Epithelial cell of proximal tubule (primary cell): Measurements from ENCODE around the gene FAM89B. TPM values are rescaled to one million over a fixed set of nuclear protein-coding genes. Genes with fewer than 3 reads are reported as not detected.

Source experiments
- DNase-seq: peaks from one replicate; pipeline ENCODE4 v3.0.0-alpha.2; 2011; ENCODE audit warnings: low read depth
- H3K4me3 ChIP-seq: 2 replicates; pipeline ENCODE4 v1.5.1; 2011; ENCODE audit warnings: low read depth, mild to moderate bottlenecking, low read length
- CTCF ChIP-seq: conservative IDR thresholded peaks from 2 replicates; pipeline ENCODE4 v1.5.1; 2012; ENCODE audit warnings: low read depth, mild to moderate bottlenecking, low read length
- total RNA-seq: library from RNA; depleted of rRNA; stranded (reverse); fragments of >200 nt; gene quantifications from 2 replicates; pipeline ENCODE4 v1.2.3, GENCODE V29; 2015

The FAM89B gene
- total RNA-seq, 1 donor from 2014 or later: 67.1 TPM

DNA sequence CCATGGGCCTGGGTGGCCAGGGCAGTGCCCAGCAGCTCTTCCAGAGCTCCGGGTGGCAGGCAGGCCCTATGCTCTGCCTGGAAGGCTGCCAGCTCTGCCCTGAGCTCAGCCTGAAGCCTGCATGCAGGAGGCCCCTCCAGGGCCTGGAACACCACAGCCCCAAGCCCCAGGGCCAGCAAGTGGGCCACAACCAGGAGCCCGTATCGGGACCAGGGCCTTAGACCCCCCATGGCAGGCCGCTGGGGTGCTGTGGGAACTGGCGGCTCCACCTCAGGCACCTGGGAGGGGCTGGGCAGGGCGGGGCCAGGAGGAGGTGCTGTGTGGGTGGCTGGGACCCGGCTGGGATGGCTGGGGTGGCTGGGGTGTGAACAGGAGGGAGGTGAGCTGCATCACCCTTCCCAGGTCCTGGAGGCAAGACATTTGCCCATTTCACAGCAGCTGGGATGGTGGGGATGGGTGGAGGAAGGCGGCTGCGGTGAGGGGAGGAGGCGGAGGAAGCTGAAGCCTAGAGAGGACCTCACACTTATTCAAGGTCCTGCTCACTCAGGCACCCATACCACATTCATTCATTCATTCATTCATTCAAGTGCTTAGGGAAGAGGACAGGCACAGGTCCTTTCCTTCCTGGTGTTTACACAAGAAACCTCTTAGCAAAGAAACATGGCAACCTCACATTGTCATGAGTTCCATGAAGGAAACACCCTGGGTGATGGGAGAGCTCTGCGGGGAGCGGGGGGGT lies 23.4 kb downstream of the FAM89B start, which contains the start of gene KCNK7:
KCNK7 (minus strand) TSS at position 258 of the 739 bp plus-strand sequence; CDS start at position 230, 28 bp downstream.
- DNase-seq: no peak
- no peak within 1 kb of the TSS for H3K4me3 ChIP-seq
- no peak for TF ChIP-seq CTCF

DNA sequence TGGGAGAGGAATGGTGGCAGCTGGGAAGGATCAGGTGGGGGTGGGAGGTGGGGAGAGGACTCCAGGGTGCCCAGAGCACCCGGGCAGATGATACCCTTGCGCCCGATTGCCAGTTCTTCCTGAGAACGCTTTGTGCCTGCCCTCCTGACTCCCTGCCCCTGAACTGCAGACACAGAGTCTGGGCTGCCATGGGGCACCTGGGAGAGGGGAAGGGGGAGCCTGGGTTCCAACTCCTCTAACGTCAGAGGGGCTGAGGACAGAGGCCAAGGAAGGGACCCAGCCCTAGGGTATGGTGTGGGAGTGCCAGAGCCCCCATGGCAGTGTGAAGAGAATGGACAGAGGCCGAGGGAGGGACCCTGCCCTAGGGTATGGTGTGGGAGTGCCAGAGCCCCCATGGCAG lies 24.2 kb downstream of the FAM89B start:
- no peak for TF ChIP-seq CTCF
- DNase-seq: no peak
- no peak overlapping the region for H3K4me3 ChIP-seq

DNA sequence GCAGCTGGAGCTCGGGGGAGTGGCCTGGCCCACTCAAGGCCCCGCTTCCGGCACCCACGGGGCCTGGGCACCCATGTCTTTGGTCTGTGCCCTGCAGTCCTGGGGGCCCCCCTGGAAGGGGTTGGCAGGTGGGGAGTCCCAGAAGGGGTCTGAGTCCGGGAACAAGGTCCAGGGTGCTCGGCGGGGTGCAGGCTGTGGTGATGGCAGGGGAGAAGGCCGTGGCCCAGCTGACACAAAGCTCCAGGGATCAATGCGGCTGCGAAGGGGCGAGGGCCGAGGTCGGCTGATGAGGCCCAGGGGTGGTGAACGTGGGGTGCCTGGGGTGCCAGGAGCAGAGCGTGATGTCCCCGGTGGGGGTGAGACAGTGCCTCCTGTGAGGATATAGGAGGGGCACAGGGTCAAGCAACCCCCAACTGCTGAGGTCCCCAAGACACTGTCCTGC lies 25.9 kb downstream of the FAM89B start:
- DNase-seq: no peak
- TF ChIP-seq CTCF: no peak
- H3K4me3 ChIP-seq: no peak overlapping the region

- TF ChIP-seq CTCF: no peak
- DNase-seq: no peak
- no peak overlapping the region for H3K4me3 ChIP-seq
These were observed 27.0 kb downstream of the FAM89B start for GRCh38 chr11:65599216-65599954.

DNA sequence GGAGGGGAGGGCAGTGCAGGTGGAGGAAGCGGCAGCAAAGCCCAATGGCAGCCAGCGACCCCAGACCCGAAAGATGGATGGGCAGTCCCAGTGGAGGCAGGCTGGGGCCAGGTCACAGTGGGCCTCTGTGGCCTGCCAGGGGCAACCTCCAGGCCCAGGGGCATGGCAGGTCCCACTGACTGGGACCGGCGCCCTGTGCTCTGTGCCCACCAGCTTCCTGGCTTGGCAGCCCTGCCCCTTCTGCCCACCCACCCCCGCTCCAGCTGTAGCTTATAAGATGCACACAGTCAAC lies 27.6 kb downstream of the FAM89B start:
- DNase-seq: no peak
- H3K4me3 ChIP-seq: no peak overlapping the region
- no peak for TF ChIP-seq CTCF

DNA sequence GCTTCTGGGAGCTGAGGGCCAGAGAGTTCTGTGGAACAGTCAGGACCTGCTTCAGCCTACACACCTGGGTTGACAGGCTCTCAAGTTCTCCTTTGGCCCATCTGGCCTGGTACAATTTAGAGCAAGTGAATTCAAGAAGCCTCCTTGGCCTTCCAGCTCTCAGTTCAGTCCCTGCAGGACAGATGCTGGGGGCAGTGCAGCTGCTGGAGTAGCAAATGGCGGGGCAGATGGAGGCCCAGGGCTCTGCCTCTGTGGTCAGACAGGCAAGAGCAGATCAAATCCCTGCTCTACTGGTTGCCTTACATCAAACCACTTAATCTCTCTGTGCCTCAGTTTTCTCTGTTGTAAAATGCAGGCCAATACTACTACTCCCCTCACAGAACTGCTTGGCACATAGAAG lies 31.9 kb downstream of the FAM89B start:
- no peak for DNase-seq
- H3K4me3 ChIP-seq: no peak overlapping the region
- no peak for TF ChIP-seq CTCF
